Nephron (organoid): ENCODE measurements around the gene PPARG.

Source experiments
- H3K27ac Mint-ChIP-seq, 3 experiments: 2 replicates each; pipeline ENCODE4 v1.8.0; 2020; ENCODE audit warnings: mixed read lengths in 3 of 3, mild to moderate bottlenecking in 2 of 3, moderate library complexity in 1 of 3
- H3K27me3 Mint-ChIP-seq: 2 replicates; pipeline ENCODE4 v1.8.0; 2021; ENCODE audit warnings: low read depth, mild to moderate bottlenecking, moderate library complexity, mixed read lengths
- H3K36me3 Mint-ChIP-seq: 2 replicates; pipeline ENCODE4 v1.8.0; 2020; ENCODE audit warnings: low read depth, mixed read lengths
- H3K4me1 Mint-ChIP-seq: 2 replicates; pipeline ENCODE4 v1.8.0; 2020; ENCODE audit warnings: mixed read lengths
- H3K4me3 Mint-ChIP-seq, 3 experiments: 2 replicates each; pipeline ENCODE4 v1.8.0; 2020; ENCODE audit warnings: mild to moderate bottlenecking in 3 of 3, mixed read lengths in 3 of 3, moderate library complexity in 2 of 3
- H3K9me3 Mint-ChIP-seq: 2 replicates; pipeline ENCODE4 v1.8.0; 2020; ENCODE audit warnings: mixed read lengths
- TF ChIP-seq, protein P1 (sequence below), 3 experiments: fragments of 200-600 bp; sonication (generic); IDR thresholded peaks; one replicate each; pipeline ENCODE4 v1.5.0; 2021; ENCODE audit warnings: antibody characterized with exemption in 3 of 3; ENCODE audit not compliant: unreplicated experiment in 3 of 3

Gene PPARG

GRCh38 chr3:12470680-12471079 lies 181.8 kb downstream of the PPARG start:
- no peaks in the 10 kb centered on the region for H3K36me3 Mint-ChIP-seq

GRCh38 chr3:12471241-12471640 lies 182.4 kb downstream of the PPARG start:
- H3K27me3 Mint-ChIP-seq, result peaks cover 9% of the 10 kb centered on the region
- TF ChIP-seq, protein P1, sequence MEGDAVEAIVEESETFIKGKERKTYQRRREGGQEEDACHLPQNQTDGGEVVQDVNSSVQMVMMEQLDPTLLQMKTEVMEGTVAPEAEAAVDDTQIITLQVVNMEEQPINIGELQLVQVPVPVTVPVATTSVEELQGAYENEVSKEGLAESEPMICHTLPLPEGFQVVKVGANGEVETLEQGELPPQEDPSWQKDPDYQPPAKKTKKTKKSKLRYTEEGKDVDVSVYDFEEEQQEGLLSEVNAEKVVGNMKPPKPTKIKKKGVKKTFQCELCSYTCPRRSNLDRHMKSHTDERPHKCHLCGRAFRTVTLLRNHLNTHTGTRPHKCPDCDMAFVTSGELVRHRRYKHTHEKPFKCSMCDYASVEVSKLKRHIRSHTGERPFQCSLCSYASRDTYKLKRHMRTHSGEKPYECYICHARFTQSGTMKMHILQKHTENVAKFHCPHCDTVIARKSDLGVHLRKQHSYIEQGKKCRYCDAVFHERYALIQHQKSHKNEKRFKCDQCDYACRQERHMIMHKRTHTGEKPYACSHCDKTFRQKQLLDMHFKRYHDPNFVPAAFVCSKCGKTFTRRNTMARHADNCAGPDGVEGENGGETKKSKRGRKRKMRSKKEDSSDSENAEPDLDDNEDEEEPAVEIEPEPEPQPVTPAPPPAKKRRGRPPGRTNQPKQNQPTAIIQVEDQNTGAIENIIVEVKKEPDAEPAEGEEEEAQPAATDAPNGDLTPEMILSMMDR (IDR thresholded peaks at IDR 0.05; ENCODE audit: unreplicated experiment in 3 of 3), result no peak
- H3K27ac Mint-ChIP-seq, result peak overlapping the region in 1 of 3 experiments; percentile 36
- no peak overlapping the region for H3K4me3 Mint-ChIP-seq
- no peaks in the 10 kb centered on the region for H3K9me3 Mint-ChIP-seq
- no peaks in the 10 kb centered on the region for H3K36me3 Mint-ChIP-seq
- H3K4me1 Mint-ChIP-seq, result peaks cover 27% of the 10 kb centered on the region

More at GRCh38 chr3:12470680-12471079, 181.8 kb downstream of the PPARG start:
- H3K9me3 Mint-ChIP-seq, result no peaks in the 10 kb centered on the region
- no peak overlapping the region for H3K4me3 Mint-ChIP-seq
- peak overlapping the region in 1 of 3 experiments; percentile 36 for H3K27ac Mint-ChIP-seq
- TF ChIP-seq, protein P1 (IDR thresholded peaks at IDR 0.05; ENCODE audit: unreplicated experiment in 3 of 3), result no peak
- H3K4me1 Mint-ChIP-seq, result peaks cover 21% of the 10 kb centered on the region
- peaks cover 9% of the 10 kb centered on the region for H3K27me3 Mint-ChIP-seq

GRCh38 chr3:12472000-12472610 lies 183.2 kb downstream of the PPARG start:
- peaks cover 35% of the 10 kb centered on the region for H3K4me1 Mint-ChIP-seq
- peak overlapping the region in 1 of 3 experiments; percentile 14 for H3K27ac Mint-ChIP-seq
- no peak overlapping the region for H3K4me3 Mint-ChIP-seq
- H3K27me3 Mint-ChIP-seq, result peaks cover 12% of the 10 kb centered on the region
- H3K36me3 Mint-ChIP-seq, result no peaks in the 10 kb centered on the region
- TF ChIP-seq, protein P1 (IDR thresholded peaks at IDR 0.05; ENCODE audit: unreplicated experiment in 3 of 3), result no peak
- no peaks in the 10 kb centered on the region for H3K9me3 Mint-ChIP-seq

DNA sequence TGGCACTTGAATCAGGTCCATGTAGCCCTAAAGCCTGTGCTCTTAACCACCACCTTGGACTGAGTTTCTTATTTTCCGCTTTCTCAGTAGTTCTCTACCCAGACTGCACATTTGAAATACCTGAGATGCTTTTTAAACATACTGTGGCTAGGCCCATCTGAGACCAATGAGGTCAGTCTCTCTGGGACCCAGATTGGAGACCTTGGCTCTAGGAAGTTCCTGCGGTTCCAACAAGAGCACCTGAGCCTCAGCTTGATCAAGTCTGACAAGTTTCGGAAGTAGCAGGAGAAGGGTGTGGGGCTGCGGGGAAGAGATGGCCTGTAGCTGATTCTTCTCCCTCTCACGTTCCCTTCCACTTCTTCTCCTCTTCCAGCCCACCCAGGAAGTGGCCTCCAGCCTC lies 183.9 kb downstream of the PPARG start:
- peak overlapping the region in 1 of 3 experiments; percentile 69 for H3K27ac Mint-ChIP-seq
- peaks cover 35% of the 10 kb centered on the region for H3K4me1 Mint-ChIP-seq
- H3K4me3 Mint-ChIP-seq, result no peak overlapping the region
- TF ChIP-seq, protein P1 (IDR thresholded peaks at IDR 0.05; ENCODE audit: unreplicated experiment in 3 of 3), result no peak
- H3K9me3 Mint-ChIP-seq, result no peaks in the 10 kb centered on the region
- no peaks in the 10 kb centered on the region for H3K36me3 Mint-ChIP-seq
- peaks cover 12% of the 10 kb centered on the region for H3K27me3 Mint-ChIP-seq

DNA sequence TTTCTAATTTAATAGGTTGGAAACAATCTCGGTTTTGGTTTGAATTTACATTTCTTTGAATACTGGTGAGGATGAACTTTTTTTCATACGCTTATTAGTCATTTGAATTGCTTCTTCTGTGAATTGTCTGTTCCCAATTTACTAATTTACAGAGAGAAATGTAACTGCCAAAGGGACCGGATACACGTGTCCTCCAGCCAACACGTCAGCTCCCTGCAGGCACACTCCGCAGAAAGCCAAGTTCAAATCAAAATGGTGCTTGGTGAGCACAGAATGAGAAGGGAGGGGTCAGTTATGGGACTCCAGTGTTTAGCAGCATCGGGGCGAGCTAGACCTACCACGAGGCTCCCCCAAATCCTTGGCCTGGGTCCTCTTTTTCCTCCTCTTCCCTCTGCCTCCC lies 184.6 kb downstream of the PPARG start:
- H3K9me3 Mint-ChIP-seq, result no peaks in the 10 kb centered on the region
- H3K27ac Mint-ChIP-seq, result peak overlapping the region in 1 of 3 experiments; percentile 69
- peaks cover 35% of the 10 kb centered on the region for H3K4me1 Mint-ChIP-seq
- no peaks in the 10 kb centered on the region for H3K36me3 Mint-ChIP-seq
- no peak overlapping the region for H3K4me3 Mint-ChIP-seq
- peaks cover 12% of the 10 kb centered on the region for H3K27me3 Mint-ChIP-seq
- TF ChIP-seq, protein P1 (IDR thresholded peaks at IDR 0.05; ENCODE audit: unreplicated experiment in 3 of 3), result no peak
